ENCODE results near the gene RPP30. TPM values are rescaled to one million over a fixed set of nuclear protein-coding genes. Genes with fewer than 3 reads are reported as not detected.

RPP30 gene
- total and polyA plus RNA-seq, 2 donors from 2014 or later = 26.5 to 42.9 TPM

- no peak for TF ChIP-seq CTCF (IDR thresholded peaks at IDR 0.05; ENCODE audit: borderline replicate concordance, extremely low read depth, insufficient read depth)
- Histone ChIP-seq H3K27ac (ENCODE audit: low read depth in 2 of 2, low read length in 2 of 2) (no peak overlapping the region), H3K4me3 (ENCODE audit: low read length in 3 of 3) (no peak overlapping the region), H3K9me3 (ENCODE audit: control insufficient read depth in 2 of 3, insufficient read depth in 1 of 3, low read length in 3 of 3) (no peaks in the 10 kb centered on the region), H3K27me3 (ENCODE audit: control insufficient read depth, insufficient read depth, low read length) (no peaks in the 10 kb centered on the region), H3K9ac (ENCODE audit: low read length in 3 of 3) (no peak overlapping the region), H3K4me1 (ENCODE audit: control insufficient read depth in 2 of 3, insufficient read depth in 2 of 3, low read depth in 1 of 3, low read length in 3 of 3) (peaks cover 0 to 2% (median 0%) of the 10 kb centered on the region in 3 donors), H3K36me3 (ENCODE audit: control insufficient read depth in 2 of 3, insufficient read depth in 3 of 3, low read length in 3 of 3) (no peaks in the 10 kb centered on the region)
- FAIRE-seq = no peak
- DNase-seq = no peak
- intact Hi-C loops (cut with DNase I) = loop anchor here (5.0 kb wide), 1 partner anchor 340 kb away; no protein-coding TSS in a partner anchor
These were observed 40.4 kb downstream of the RPP30 start for GRCh38 chr10:90912174-90912573.

- no peak for TF ChIP-seq CTCF (IDR thresholded peaks at IDR 0.05; ENCODE audit: borderline replicate concordance, extremely low read depth, insufficient read depth)
- Histone ChIP-seq H3K4me3 (ENCODE audit: low read length in 3 of 3) (no peak overlapping the region), H3K36me3 (ENCODE audit: control insufficient read depth in 2 of 3, insufficient read depth in 3 of 3, low read length in 3 of 3) (no peaks in the 10 kb centered on the region), H3K27ac (ENCODE audit: low read depth in 2 of 2, low read length in 2 of 2) (no peak overlapping the region), H3K9ac (ENCODE audit: low read length in 3 of 3) (no peak overlapping the region), H3K9me3 (ENCODE audit: control insufficient read depth in 2 of 3, insufficient read depth in 1 of 3, low read length in 3 of 3) (no peaks in the 10 kb centered on the region), H3K4me1 (ENCODE audit: control insufficient read depth in 2 of 3, insufficient read depth in 2 of 3, low read depth in 1 of 3, low read length in 3 of 3) (peaks cover 0 to 2% (median 0%) of the 10 kb centered on the region in 3 donors), H3K27me3 (ENCODE audit: control insufficient read depth, insufficient read depth, low read length) (no peaks in the 10 kb centered on the region)
- no peak for DNase-seq
- FAIRE-seq = no peak
- intact Hi-C loops (cut with DNase I) = loop anchor here (5.0 kb wide), 1 partner anchor 339 kb away; no protein-coding TSS in a partner anchor
These were observed 41.2 kb downstream of the RPP30 start for GRCh38 chr10:90912854-90913479.

- no peaks in the 10 kb centered on the region for H3K9me3 ChIP-seq (ENCODE audit: control insufficient read depth in 2 of 3, insufficient read depth in 1 of 3, low read length in 3 of 3)
- no peaks in the 10 kb centered on the region for H3K27me3 ChIP-seq (ENCODE audit: control insufficient read depth, insufficient read depth, low read length)
- DNase-seq (no peak), FAIRE-seq (no peak)
- intact Hi-C loops (cut with DNase I) = loop anchor here (5.0 kb wide), 1 partner anchor 338 kb away; no protein-coding TSS in a partner anchor
- TF ChIP-seq CTCF (IDR thresholded peaks at IDR 0.05; ENCODE audit: borderline replicate concordance, extremely low read depth, insufficient read depth) = no peak
- no peak overlapping the region for H3K9ac ChIP-seq (ENCODE audit: low read length in 3 of 3)
- H3K4me3 ChIP-seq (ENCODE audit: low read length in 3 of 3) = no peak overlapping the region
- H3K4me1 ChIP-seq (ENCODE audit: control insufficient read depth in 2 of 3, insufficient read depth in 2 of 3, low read depth in 1 of 3, low read length in 3 of 3) = peaks cover 0 to 2% (median 0%) of the 10 kb centered on the region in 3 donors
- no peak overlapping the region for H3K27ac ChIP-seq (ENCODE audit: low read depth in 2 of 2, low read length in 2 of 2)
- no peaks in the 10 kb centered on the region for H3K36me3 ChIP-seq (ENCODE audit: control insufficient read depth in 2 of 3, insufficient read depth in 3 of 3, low read length in 3 of 3)
These were observed 42.1 kb downstream of the RPP30 start for GRCh38 chr10:90913774-90914420.
